H1 (cell line): ENCODE data around the gene HOXD10. TPM values are rescaled to one million over a fixed set of nuclear protein-coding genes. Genes with fewer than 3 reads are reported as not detected.

Experiments
- CTCF ChIA-PET: fragments of 300-600 bp; sonication (Branson Sonifier 250); formaldehyde crosslinking; loops from one replicate; lab custom pipeline; 2021; ENCODE audit not compliant: partially characterized antibody; lab: Charles Lee
- POLR2A ChIA-PET: fragments of 300-600 bp; sonication (Branson Sonifier 250); formaldehyde crosslinking; loops from one replicate; lab custom pipeline; 2021; ENCODE audit warnings: inconsistent platforms; ENCODE audit not compliant: partially characterized antibody; lab: Charles Lee
- DNase-seq, 2 experiments: peaks; one replicate each; pipeline versions ENCODE4 v3.0.0 to v3.0.0-alpha.2; 2010 to 2022; ENCODE audit warnings: low spot score in 2 of 2, low read depth in 1 of 2, mixed read lengths in 1 of 2
- FAIRE-seq: peaks from 2 replicates; lab custom pipeline; 2011; peaks lifted over from hg19 to GRCh38; lab: Jason Lieb, UNC
- H2AFZ ChIP-seq: 2 replicates; pipeline ENCODE4 v1.8.1; 2012; ENCODE audit warnings: low read length, inconsistent platforms
- H2AK5ac ChIP-seq: 2 replicates; pipeline ENCODE4 v1.6.1; 2013; ENCODE audit warnings: low read depth, low read length
- H2BK120ac ChIP-seq: replicated peaks from 2 replicates; pipeline ENCODE3; 2013; ENCODE audit warnings: low read depth, low read length, inconsistent platforms
- H2BK12ac ChIP-seq: 2 replicates; pipeline ENCODE4 v1.6.1; 2013; ENCODE audit warnings: low read depth, low read length
- H2BK15ac ChIP-seq: 2 replicates; pipeline ENCODE4 v1.6.1; 2013; ENCODE audit warnings: low read length
- H2BK20ac ChIP-seq: 2 replicates; pipeline ENCODE4 v1.6.1; 2013; ENCODE audit warnings: low read length
- H2BK5ac ChIP-seq: 2 replicates; pipeline ENCODE4 v1.6.1; 2013; ENCODE audit warnings: low read depth, low read length
- H3K14ac ChIP-seq: 2 replicates; pipeline ENCODE4 v1.6.1; 2013; ENCODE audit warnings: inconsistent platforms; ENCODE audit not compliant: insufficient read length
- H3K18ac ChIP-seq: 2 replicates; pipeline ENCODE4 v1.6.1; 2013; ENCODE audit warnings: low read length; ENCODE audit errors: extremely low read depth
- H3K23ac ChIP-seq: 2 replicates; pipeline ENCODE4 v1.6.1; 2013; ENCODE audit warnings: inconsistent platforms; ENCODE audit not compliant: insufficient read length
- H3K23me2 ChIP-seq: 2 replicates; pipeline ENCODE4 v1.6.1; 2013; ENCODE audit warnings: low read depth, low read length
- H3K27ac ChIP-seq: 2 replicates; pipeline ENCODE4 v1.6.1; 2011; ENCODE audit warnings: low read depth, low read length, inconsistent platforms
- H3K27me3 ChIP-seq, 4 experiments: replicated peaks in 1 of 4; 1 replicate in 1 of 4; 2 replicates in 3 of 4; pipeline versions ENCODE4 v1.6.1 to v1.8.1; 2011 to 2013; ENCODE audit warnings: low read length in 3 of 4, mild to moderate bottlenecking in 3 of 4, inconsistent platforms in 2 of 4, mixed read lengths in 2 of 4, moderate library complexity in 1 of 4; ENCODE audit not compliant: control insufficient read depth in 3 of 4, insufficient read depth in 3 of 4; ENCODE audit errors: extremely low read depth in 1 of 4
- H3K36me3 ChIP-seq, 4 experiments: 2 replicates each; pipeline versions ENCODE4 v1.6.1 to v1.8.1; 2011 to 2013; ENCODE audit warnings: mild to moderate bottlenecking in 4 of 4, low read length in 3 of 4, moderate library complexity in 2 of 4, control low read depth in 1 of 4, inconsistent platforms in 1 of 4; ENCODE audit not compliant: insufficient read depth in 4 of 4, control insufficient read depth in 2 of 4
- H3K4ac ChIP-seq: replicated peaks from 2 replicates; pipeline ENCODE3; 2013; ENCODE audit warnings: low read length, low read depth, mixed read lengths, inconsistent platforms; ENCODE audit not compliant: insufficient read length
- H3K4me1 ChIP-seq, 4 experiments: replicated peaks in 1 of 4; 1 replicate in 1 of 4; 2 replicates in 3 of 4; pipeline versions ENCODE4 v1.6.1 to v1.8.1; 2011 to 2013; ENCODE audit warnings: low read length in 3 of 4, inconsistent platforms in 2 of 4, mixed read lengths in 1 of 4; ENCODE audit not compliant: insufficient read depth in 4 of 4, control insufficient read depth in 3 of 4
- H3K4me2 ChIP-seq, 2 experiments: 2 replicates each; pipeline versions ENCODE4 v1.6.1 to v1.8.1; 2011 to 2013; ENCODE audit warnings: low read depth in 2 of 2, low read length in 2 of 2, control low read depth in 1 of 2, inconsistent platforms in 1 of 2, mild to moderate bottlenecking in 1 of 2; ENCODE audit not compliant: insufficient read depth in 1 of 2
- H3K4me3 ChIP-seq, 4 experiments: fragments of 200-600, 300-600 bp in 1 of 4; sonication (generic), shearing (Covaris generic), sonication (Bioruptor Twin) in 1 of 4; 2 replicates each; pipeline versions ENCODE4 v1.5.1 to v1.8.1; 2011 to 2016; ENCODE audit warnings: low read length in 4 of 4, low read depth in 3 of 4, control low read depth in 2 of 4, inconsistent platforms in 2 of 4, mild to moderate bottlenecking in 2 of 4, mixed read lengths in 1 of 4, moderate library complexity in 1 of 4; ENCODE audit not compliant: insufficient read depth in 2 of 4; ENCODE audit errors: extremely low read depth in 1 of 4
- H3K56ac ChIP-seq: replicated peaks from 2 replicates; pipeline ENCODE3; 2013; ENCODE audit warnings: low read depth, mild to moderate bottlenecking, mixed read lengths, low read length, inconsistent platforms; ENCODE audit not compliant: insufficient read length
- H3K79me1 ChIP-seq: 2 replicates; pipeline ENCODE4 v1.6.1; 2013; ENCODE audit warnings: low read depth, low read length, control low read depth
- H3K79me2 ChIP-seq, 2 experiments: 2 replicates each; pipeline versions ENCODE4 v1.6.1 to v1.8.1; 2012 to 2013; ENCODE audit warnings: low read length in 2 of 2, mild to moderate bottlenecking in 2 of 2, inconsistent platforms in 1 of 2; ENCODE audit not compliant: insufficient read depth in 2 of 2, control insufficient read depth in 1 of 2
- H3K9ac ChIP-seq, 4 experiments: replicated peaks in 1 of 4; 1 replicate in 1 of 4; 2 replicates in 3 of 4; pipeline versions ENCODE4 v1.6.1 to v1.8.1; 2011 to 2013; ENCODE audit warnings: low read depth in 3 of 4, low read length in 3 of 4, control low read depth in 2 of 4, mild to moderate bottlenecking in 2 of 4, moderate library complexity in 2 of 4, inconsistent platforms in 1 of 4; ENCODE audit errors: extremely low read depth in 1 of 4
- H3K9me3 ChIP-seq, 2 experiments: 2 replicates each; pipeline versions ENCODE4 v1.6.1 to v1.8.1; 2012 to 2013; ENCODE audit warnings: mild to moderate bottlenecking in 2 of 2, moderate library complexity in 2 of 2, control low read depth in 1 of 2, inconsistent platforms in 1 of 2, low read depth in 1 of 2, low read length in 1 of 2, mixed read lengths in 1 of 2; ENCODE audit not compliant: insufficient read depth in 2 of 2
- H4K20me1 ChIP-seq, 2 experiments: replicated peaks in 1 of 2; 2 replicates each; pipeline versions ENCODE3 to v1.8.1; 2011 to 2013; ENCODE audit warnings: inconsistent platforms in 2 of 2, low read length in 2 of 2, mild to moderate bottlenecking in 1 of 2; ENCODE audit not compliant: insufficient read depth in 2 of 2, control insufficient read depth in 1 of 2
- H4K5ac ChIP-seq: 2 replicates; pipeline ENCODE4 v1.6.1; 2013; ENCODE audit warnings: low read length, low read depth, mixed read lengths, inconsistent platforms; ENCODE audit not compliant: insufficient read length
- H4K8ac ChIP-seq: 2 replicates; pipeline ENCODE4 v1.8.0; 2013; ENCODE audit warnings: mild to moderate bottlenecking, moderate library complexity, low read length, inconsistent platforms; ENCODE audit not compliant: insufficient read depth; ENCODE audit errors: extremely low read depth
- H4K91ac ChIP-seq: replicated peaks from 2 replicates; pipeline ENCODE3; 2013; ENCODE audit warnings: low read length, mixed read lengths, inconsistent platforms; ENCODE audit not compliant: insufficient read length
- CTBP2 ChIP-seq: IDR thresholded peaks from 2 replicates; pipeline ENCODE4 v1.7.0; 2011; ENCODE audit warnings: borderline replicate concordance, mild to moderate bottlenecking, moderate library complexity, mixed read lengths, low read length; ENCODE audit not compliant: insufficient read depth, insufficient read length
- GTF2F1 ChIP-seq: IDR thresholded peaks from 2 replicates; pipeline ENCODE4 v1.6.1; 2012; ENCODE audit warnings: low read depth, low read length, improper control_type of control experiment, borderline replicate concordance
- KDM4A ChIP-seq: IDR thresholded peaks from one replicate; pipeline ENCODE4 v1.7.1; 2012; ENCODE audit warnings: low read depth, mild to moderate bottlenecking, moderate library complexity, low read length, inconsistent platforms; ENCODE audit not compliant: severe bottlenecking
- POLR2AphosphoS5 ChIP-seq: IDR thresholded peaks from 2 replicates; pipeline ENCODE4 v1.6.1; 2011; ENCODE audit warnings: low read depth, low read length
- RFX5 ChIP-seq: IDR thresholded peaks from 2 replicates; pipeline ENCODE4 v1.6.1; 2011; ENCODE audit warnings: low read depth, low read length, improper control_type of control experiment, borderline replicate concordance
- TCF12 ChIP-seq: IDR thresholded peaks from 2 replicates; pipeline ENCODE4 v1.6.1; 2011; ENCODE audit warnings: low read depth, mild to moderate bottlenecking, low read length
- WGBS, 2 experiments: shearing (Covaris generic) in 1 of 2; methylation state at CpG; one replicate each; pipeline versions ENCODE4 v1.1.6 to v1.1.7; 2013 to 2015; ENCODE audit warnings: low lambda C conversion rate in 2 of 2, mixed read lengths in 2 of 2, inconsistent platforms in 1 of 2, low coverage in 1 of 2, missing lambda C conversion rate in 1 of 2; ENCODE audit not compliant: insufficient replicate concordance in 2 of 2, insufficient coverage in 1 of 2, insufficient read length in 1 of 2; ENCODE audit errors: extremely low coverage in 1 of 2, missing lambda C conversion rate in 1 of 2; 5-methylcytosine and 5-hydroxymethylcytosine counted together
- polyA plus RNA-seq, 7 experiments: library from polyadenylated mRNA; depleted of rRNA in 3 of 7; stranded (reverse) in 5 of 7; unstranded in 2 of 7; fragments of >200 nt in 5 of 7; fragments of 200-250 nt in 2 of 7; gene quantifications; 1 replicate in 5 of 7; 2 replicates in 1 of 7; 4 replicates in 1 of 7; pipeline versions ENCODE4 v1.2.1 to v1.2.3, GENCODE V29; 2011 to 2013; ENCODE audit warnings: missing spikeins in 2 of 7, mixed read lengths in 2 of 7
- total RNA-seq: library from RNA; stranded (reverse); fragmentation: NEBNext Ultra II Directional; extraction: Animal tissue kit (Norgen Biotek cat#: 25700); gene quantifications from 2 replicates; pipeline ENCODE4 v1.2.1, GENCODE V29; 2021

HOXD10 gene
- total and polyA plus RNA-seq, 2 of the 8 experiments (the other 6 are each of a cell fraction or from before 2014, with no cell fraction given), result not detected

DNA sequence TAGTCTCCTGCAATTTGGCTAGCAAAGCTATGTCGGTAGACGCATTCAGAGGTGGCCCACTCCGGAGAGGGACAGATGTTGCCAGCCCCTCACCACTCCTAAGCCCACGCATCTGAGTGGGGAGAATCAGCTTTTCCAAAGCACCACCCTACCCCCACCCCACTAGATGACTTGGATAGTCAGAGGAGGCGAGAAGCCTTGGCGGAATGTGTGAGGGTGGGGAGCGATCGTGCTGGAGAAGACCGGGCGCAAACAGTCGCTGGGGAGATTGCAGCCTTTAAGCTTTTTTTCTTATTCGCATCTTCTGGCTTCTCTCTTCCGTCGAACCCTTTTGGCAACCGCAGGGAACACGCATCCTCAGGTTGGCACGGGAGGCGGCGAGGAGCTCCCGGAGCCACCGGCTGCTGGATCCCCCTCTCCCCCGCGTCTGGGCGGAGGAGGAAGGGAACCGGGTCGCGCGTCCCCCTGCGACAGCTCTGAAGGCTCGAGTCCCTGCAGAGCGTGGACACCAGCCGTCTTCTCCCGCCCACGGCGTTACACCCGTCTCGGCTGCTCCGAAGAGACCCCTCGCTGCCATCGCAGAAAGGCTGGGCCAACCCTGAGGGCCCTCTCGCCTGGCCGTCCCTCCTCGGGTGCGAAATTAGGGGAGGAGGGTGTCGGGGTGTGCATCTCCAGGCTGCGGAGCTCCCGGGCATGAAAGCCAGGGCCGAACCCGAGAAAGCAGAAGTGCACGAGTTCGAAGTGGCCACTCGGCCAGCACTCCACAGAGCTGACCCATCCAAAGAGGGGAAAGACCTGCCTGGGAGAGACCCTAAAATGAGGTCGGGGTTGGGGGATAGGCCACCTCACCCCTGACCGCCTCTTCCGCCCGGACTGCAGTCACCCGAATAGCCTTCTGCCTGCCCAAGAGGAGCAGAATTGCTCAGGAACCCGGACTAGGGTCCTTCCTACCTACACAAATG, 45.0 kb upstream of the HOXD10 start:
- H4K20me1 ChIP-seq, result peaks cover 16 to 17% of the 10 kb centered on the region in 2 experiments
- H3K4me2 ChIP-seq, result peak overlapping the region; percentile 7 to 39; a peak in 3 of 4 replicates
- no peak overlapping the region for H2BK15ac ChIP-seq
- no peak overlapping the region for H2AK5ac ChIP-seq
- 15% methylated on average over 48 of the region's 58 CpGs; no CpG with 5 or more reads in 1 of the 2 experiments for WGBS, 2 experiments
- H3K14ac ChIP-seq, result no peak overlapping the region
- H3K4me1 ChIP-seq, result peaks cover 3 to 19% (median 11%) of the 10 kb centered on the region in 4 experiments; a peak in 5 of 7 replicates
- H3K36me3 ChIP-seq, result peaks cover 0 to 4% (median 0%) of the 10 kb centered on the region in 4 experiments; a peak in 1 of 8 replicates
- no peak overlapping the region for H3K27ac ChIP-seq
- no peak overlapping the region for H4K91ac ChIP-seq
- FAIRE-seq (no peak), DNase-seq (peak in 1 of 2 experiments; percentile 54)
- H3K9me3 ChIP-seq, result no peaks in the 10 kb centered on the region
- no peaks in the 10 kb centered on the region for H3K79me1 ChIP-seq
- no peak overlapping the region; the same call in 1 of the 2 replicates for H3K18ac ChIP-seq
- no peak overlapping the region for H4K5ac ChIP-seq
- ChIA-PET POLR2A (no interaction called here), CTCF (interaction anchor here (0.8 to 1.8 kb wide), 11 partner anchors 8 to 704 kb away, joined by 3 to 17 read pairs (median 4); no protein-coding TSS in a partner anchor)
- H3K27me3 ChIP-seq, result peaks cover 100% of the 10 kb centered on the region in 4 experiments
- no peaks in the 10 kb centered on the region for H3K79me2 ChIP-seq
- no peak overlapping the region; the same call in 1 of the 2 replicates for H2AFZ ChIP-seq
- H3K9ac ChIP-seq, result no peak overlapping the region
- peak overlapping the region in 1 of 4 experiments; percentile 25; a peak in 1 of 8 replicates for H3K4me3 ChIP-seq
- H4K8ac ChIP-seq, result peak overlapping the region; percentile 45
- no peak overlapping the region for H2BK20ac ChIP-seq
- no peak overlapping the region for H3K4ac ChIP-seq
- H3K23me2 ChIP-seq, result no peaks in the 10 kb centered on the region; the same call in 1 of the 2 replicates
- no peak overlapping the region for H2BK5ac ChIP-seq
- H2BK12ac ChIP-seq, result peak overlapping the region; percentile 50; the same call in 1 of the 2 replicates
- no peak overlapping the region for H3K56ac ChIP-seq
- H2BK120ac ChIP-seq, result no peak overlapping the region
- no peak overlapping the region for H3K23ac ChIP-seq
- no peak for TF ChIP-seq TCF12
- no peak for TF ChIP-seq KDM4A
- no peak for TF ChIP-seq POLR2AphosphoS5
- TF ChIP-seq RFX5, result no peak
- TF ChIP-seq CTBP2, result no peak
- no peak for TF ChIP-seq GTF2F1
